Measurements from ENCODE around the gene EML1. TPM values are rescaled to one million over a fixed set of nuclear protein-coding genes. Genes with fewer than 3 reads are reported as not detected.

EML1 gene
- total RNA-seq, 1 experiment from 2014 or later: 12.0 TPM

DNA sequence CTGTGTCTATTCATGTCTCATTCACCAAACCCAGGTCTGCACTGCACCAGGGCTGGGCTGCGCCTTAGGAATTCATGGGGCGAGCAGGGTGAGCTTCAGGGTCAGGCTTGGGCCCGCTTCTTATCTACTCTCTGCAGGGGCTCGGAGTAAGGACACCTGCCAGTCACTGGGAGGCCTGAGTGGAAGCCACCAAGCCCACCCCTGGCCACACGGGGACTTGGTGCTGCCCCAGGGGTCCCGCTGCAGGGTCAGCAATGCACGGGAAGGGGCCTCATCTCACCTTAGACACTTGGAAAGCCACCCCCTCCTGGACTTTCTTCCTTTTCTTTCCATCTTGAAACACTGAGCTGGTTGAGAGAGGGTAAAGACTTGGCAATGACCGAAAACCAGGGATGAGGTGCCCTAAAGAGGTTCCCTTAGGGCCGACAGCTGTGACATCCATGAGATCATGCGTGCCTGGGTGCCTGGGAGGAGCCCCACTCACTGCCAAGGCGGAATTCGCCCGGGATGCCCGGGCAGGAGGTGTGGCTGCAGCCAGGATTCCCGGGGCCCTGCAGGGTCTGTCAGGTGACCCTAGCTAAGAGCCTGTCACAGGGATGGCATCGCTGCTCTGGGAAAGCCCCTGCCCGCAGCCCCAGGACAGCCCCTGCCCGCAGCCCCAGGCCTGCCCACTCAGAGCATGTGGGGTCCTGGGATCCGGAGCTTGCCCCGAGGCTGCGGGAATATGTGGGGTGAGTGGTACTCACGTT lies 45.5 kb upstream of the EML1 start:
- Histone ChIP-seq H3K9me2 (replicated peaks; ENCODE audit: low read length) (no peaks in the 10 kb centered on the region), H2AFZ (ENCODE audit: low read length) (no peak overlapping the region), H3K9ac (ENCODE audit: low read length) (no peak overlapping the region), H3K79me2 (ENCODE audit: low read length) (no peaks in the 10 kb centered on the region), H3K27me3 (ENCODE audit: low read length) (no peaks in the 10 kb centered on the region), H3K27ac (ENCODE audit: low read length) (no peak overlapping the region), H3K4me1 (ENCODE audit: insufficient read depth, low read length) (peaks cover 23% of the 10 kb centered on the region), H3F3A (ENCODE audit: low read length, unreplicated experiment) (no peaks in the 10 kb centered on the region), H3K4me2 (ENCODE audit: low read length) (no peak overlapping the region), H4K20me1 (ENCODE audit: low read length) (no peaks in the 10 kb centered on the region), H3K4me3 (ENCODE audit: low read length) (no peak overlapping the region), H3K36me3 (ENCODE audit: low read depth, low read length) (no peaks in the 10 kb centered on the region), H3K9me3 (ENCODE audit: low read length) (no peaks in the 10 kb centered on the region)
- BruUV-seq (replicated peaks): no TSS peak
- CTCF ChIA-PET: interaction anchor here (0.7 to 0.9 kb wide), 2 partner anchors 11 to 91 kb away, joined by 3 to 5 read pairs; no protein-coding TSS in a partner anchor
- POLR2A ChIA-PET (ENCODE audit: unreplicated experiment): no interaction called here
- no peak for DNase-seq
- ATAC-seq: no peak
- TF ChIP-seq EZH2 (IDR thresholded peaks at IDR 0.05; ENCODE audit: low read length, unreplicated experiment): no peak
- TF ChIP-seq, protein P1, sequence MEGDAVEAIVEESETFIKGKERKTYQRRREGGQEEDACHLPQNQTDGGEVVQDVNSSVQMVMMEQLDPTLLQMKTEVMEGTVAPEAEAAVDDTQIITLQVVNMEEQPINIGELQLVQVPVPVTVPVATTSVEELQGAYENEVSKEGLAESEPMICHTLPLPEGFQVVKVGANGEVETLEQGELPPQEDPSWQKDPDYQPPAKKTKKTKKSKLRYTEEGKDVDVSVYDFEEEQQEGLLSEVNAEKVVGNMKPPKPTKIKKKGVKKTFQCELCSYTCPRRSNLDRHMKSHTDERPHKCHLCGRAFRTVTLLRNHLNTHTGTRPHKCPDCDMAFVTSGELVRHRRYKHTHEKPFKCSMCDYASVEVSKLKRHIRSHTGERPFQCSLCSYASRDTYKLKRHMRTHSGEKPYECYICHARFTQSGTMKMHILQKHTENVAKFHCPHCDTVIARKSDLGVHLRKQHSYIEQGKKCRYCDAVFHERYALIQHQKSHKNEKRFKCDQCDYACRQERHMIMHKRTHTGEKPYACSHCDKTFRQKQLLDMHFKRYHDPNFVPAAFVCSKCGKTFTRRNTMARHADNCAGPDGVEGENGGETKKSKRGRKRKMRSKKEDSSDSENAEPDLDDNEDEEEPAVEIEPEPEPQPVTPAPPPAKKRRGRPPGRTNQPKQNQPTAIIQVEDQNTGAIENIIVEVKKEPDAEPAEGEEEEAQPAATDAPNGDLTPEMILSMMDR (conservative IDR thresholded peaks at IDR 0.05; ENCODE audit: low read depth, low read length): no peak
- no peak for TF ChIP-seq EZH2phosphoT487 (IDR thresholded peaks at IDR 0.05; ENCODE audit: borderline replicate concordance, low read length)
- intact Hi-C loops (cut with micrococcal nuclease): no loop called here

DNA sequence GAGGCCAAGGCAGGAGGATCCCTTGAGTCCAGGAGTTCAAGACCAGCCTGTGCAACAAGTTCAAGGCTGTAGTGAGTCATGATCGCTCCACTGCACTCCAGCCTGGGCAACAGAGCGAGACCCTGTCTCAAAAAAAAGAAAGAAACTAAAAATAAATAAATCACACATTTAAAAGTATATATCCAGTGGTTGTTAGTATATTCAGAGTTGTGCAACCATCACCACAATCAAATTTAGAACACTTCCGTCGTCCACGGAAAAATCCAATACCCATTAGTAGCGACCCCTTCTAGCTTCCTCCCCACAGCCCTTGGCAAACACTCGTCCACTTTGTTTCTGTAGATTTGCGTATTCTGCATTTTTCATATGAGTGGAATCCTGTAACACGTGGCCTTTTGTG lies 44.7 kb upstream of the EML1 start:
- Histone ChIP-seq H3K9me2 (replicated peaks; ENCODE audit: low read length) (no peaks in the 10 kb centered on the region), H3K4me1 (ENCODE audit: insufficient read depth, low read length) (peaks cover 29% of the 10 kb centered on the region), H3F3A (ENCODE audit: low read length, unreplicated experiment) (no peaks in the 10 kb centered on the region), H3K27ac (ENCODE audit: low read length) (no peak overlapping the region), H3K27me3 (ENCODE audit: low read length) (no peaks in the 10 kb centered on the region), H3K9me3 (ENCODE audit: low read length) (no peaks in the 10 kb centered on the region), H3K79me2 (ENCODE audit: low read length) (no peaks in the 10 kb centered on the region), H4K20me1 (ENCODE audit: low read length) (no peaks in the 10 kb centered on the region), H2AFZ (ENCODE audit: low read length) (no peak overlapping the region), H3K4me3 (ENCODE audit: low read length) (no peak overlapping the region), H3K4me2 (ENCODE audit: low read length) (no peak overlapping the region), H3K36me3 (ENCODE audit: low read depth, low read length) (no peaks in the 10 kb centered on the region), H3K9ac (ENCODE audit: low read length) (no peak overlapping the region)
- no peak for DNase-seq
- no peak for TF ChIP-seq EZH2phosphoT487 (IDR thresholded peaks at IDR 0.05; ENCODE audit: borderline replicate concordance, low read length)
- TF ChIP-seq EZH2 (IDR thresholded peaks at IDR 0.05; ENCODE audit: low read length, unreplicated experiment): no peak
- TF ChIP-seq, protein P1 (conservative IDR thresholded peaks at IDR 0.05; ENCODE audit: low read depth, low read length): no peak
- intact Hi-C loops (cut with micrococcal nuclease): no loop called here
- no peak for ATAC-seq
- CTCF ChIA-PET: no interaction called here
- no TSS peak for BruUV-seq (replicated peaks)
- POLR2A ChIA-PET (ENCODE audit: unreplicated experiment): no interaction called here

DNA sequence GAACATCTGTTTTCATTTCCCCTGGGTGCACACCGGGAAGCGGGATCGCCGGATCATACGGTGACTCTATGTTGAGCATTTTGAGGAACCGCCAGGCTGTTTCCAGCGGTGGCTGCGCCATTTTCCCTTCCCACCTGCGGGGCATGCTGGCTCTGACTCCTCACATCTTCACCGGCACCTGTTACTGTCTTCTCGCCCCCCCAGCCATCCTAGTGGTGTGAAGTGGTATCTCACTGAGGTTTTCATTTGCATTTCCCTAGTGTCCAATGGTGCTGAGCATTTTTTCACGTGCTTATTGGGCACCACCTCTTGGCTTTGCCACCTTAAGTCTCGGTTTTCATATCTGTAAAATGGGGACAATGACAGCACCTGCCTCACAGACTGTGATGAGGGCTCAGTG lies 44.1 kb upstream of the EML1 start:
- Histone ChIP-seq H3K9me2 (replicated peaks; ENCODE audit: low read length) (no peaks in the 10 kb centered on the region), H3F3A (ENCODE audit: low read length, unreplicated experiment) (no peaks in the 10 kb centered on the region), H3K27ac (ENCODE audit: low read length) (no peak overlapping the region), H3K27me3 (ENCODE audit: low read length) (no peaks in the 10 kb centered on the region), H4K20me1 (ENCODE audit: low read length) (no peaks in the 10 kb centered on the region), H2AFZ (ENCODE audit: low read length) (no peak overlapping the region), H3K4me1 (ENCODE audit: insufficient read depth, low read length) (peaks cover 35% of the 10 kb centered on the region), H3K36me3 (ENCODE audit: low read depth, low read length) (no peaks in the 10 kb centered on the region), H3K9me3 (ENCODE audit: low read length) (no peaks in the 10 kb centered on the region), H3K9ac (ENCODE audit: low read length) (no peak overlapping the region), H3K4me2 (ENCODE audit: low read length) (no peak overlapping the region), H3K79me2 (ENCODE audit: low read length) (no peaks in the 10 kb centered on the region), H3K4me3 (ENCODE audit: low read length) (no peak overlapping the region)
- ChIA-PET POLR2A (ENCODE audit: unreplicated experiment) (no interaction called here), CTCF (no interaction called here)
- ATAC-seq: no peak
- DNase-seq: no peak
- intact Hi-C loops (cut with micrococcal nuclease): no loop called here
- no TSS peak for BruUV-seq (replicated peaks)
- TF ChIP-seq EZH2 (IDR thresholded peaks at IDR 0.05; ENCODE audit: low read length, unreplicated experiment): no peak
- no peak for TF ChIP-seq EZH2phosphoT487 (IDR thresholded peaks at IDR 0.05; ENCODE audit: borderline replicate concordance, low read length)
- TF ChIP-seq, protein P1 (conservative IDR thresholded peaks at IDR 0.05; ENCODE audit: low read depth, low read length): no peak; the same call in 1 of the 2 replicates

All from PC-3 (cell line).